Heart left ventricle (tissue), 16 donors: ENCODE data around the gene RNF19B. TPM values are rescaled to one million over a fixed set of nuclear protein-coding genes. Genes with fewer than 3 reads are reported as not detected.

ENCODE experiments used
- ATAC-seq, 4 donors: fragments of 200-7000 bp; cut with Tn5 transposase; one replicate each; pipeline ENCODE4 v1.9.1; 2020 to 2022; ENCODE audit warnings: moderate library complexity in 4 of 4, mild to moderate bottlenecking in 3 of 4, moderate number of reproducible peaks in 1 of 4
- DNase-seq, 5 donors: peaks; one replicate each; pipeline ENCODE4 v3.0.0-alpha.2; 2020
- H3K27ac ChIP-seq, 12 donors: fragments of 200-600 bp; sonication (generic) in 4 of 12; one replicate each; pipeline versions ENCODE4 v1.5.0 to v1.8.0; 2016 to 2022; ENCODE audit warnings: mild to moderate bottlenecking in 2 of 12
- H3K27me3 ChIP-seq, 9 donors: fragments of 200-600 bp; sonication (generic) in 2 of 9; one replicate each; pipeline versions ENCODE4 v1.5.1 to v1.8.0; 2016 to 2022; ENCODE audit warnings: mild to moderate bottlenecking in 3 of 9
- H3K36me3 ChIP-seq, 9 donors: fragments of 200-600 bp; sonication (generic) in 2 of 9; one replicate each; pipeline versions ENCODE4 v1.5.0 to v1.8.0; 2018 to 2022; ENCODE audit warnings: mild to moderate bottlenecking in 2 of 9
- H3K4me1 ChIP-seq, 12 donors: fragments of 200-600 bp; sonication (generic) in 4 of 12; one replicate each; pipeline versions ENCODE4 v1.5.0 to v1.8.0; 2016 to 2022; ENCODE audit warnings: mild to moderate bottlenecking in 3 of 12
- H3K4me3 ChIP-seq, 12 donors: fragments of 200-600 bp; sonication (generic) in 4 of 12; one replicate each; pipeline versions ENCODE4 v1.5.0 to v1.8.0; 2017 to 2022; ENCODE audit warnings: mild to moderate bottlenecking in 9 of 12, moderate library complexity in 4 of 12
- H3K9me3 ChIP-seq, 12 donors: fragments of 200-600 bp; sonication (generic) in 4 of 12; one replicate each; pipeline versions ENCODE4 v1.5.0 to v1.8.0; 2016 to 2022; ENCODE audit warnings: mild to moderate bottlenecking in 1 of 12
- CTCF ChIP-seq, 12 donors: fragments of 200-600 bp; sonication (generic) in 4 of 12; IDR thresholded peaks; one replicate each; pipeline versions ENCODE4 v1.5.0 to v1.8.0; 2018 to 2022; ENCODE audit warnings: antibody characterized with exemption in 12 of 12, mild to moderate bottlenecking in 5 of 12
- POLR2A ChIP-seq, 2 donors: fragments of 450-650 bp; IDR thresholded peaks; one replicate each; pipeline ENCODE4 v1.6.1; 2017; ENCODE audit warnings: antibody characterized with exemption in 2 of 2, mild to moderate bottlenecking in 2 of 2, moderate library complexity in 2 of 2
- WGBS, 4 donors: extraction: QIAGEN DNeasy Blood & Tissue Kit in 2 of 4; methylation state at CpG; one replicate each; pipeline versions ENCODE4 v1.1.5 to v1.1.7; 2013 to 2018; 5-methylcytosine and 5-hydroxymethylcytosine counted together
- intact Hi-C, 10 donors: fragments of 100-400 bp; cut with DNase I; formaldehyde crosslinking; loops; one replicate each; pipeline versions ENCODE4 v1.11.1 to v1.14.2; 2022
- polyA plus RNA-seq, 2 donors: library from polyadenylated mRNA; stranded (reverse); fragments of 200-250 nt; gene quantifications; one replicate each; pipeline ENCODE4 v1.2.3, GENCODE V29; 2013
- total RNA-seq, 9 donors: library from RNA; depleted of rRNA in 2 of 9; stranded (reverse); fragments of >200 nt in 2 of 9; fragmentation: NEBNext Ultra II Directional in 3 of 9; extraction: Animal tissue kit (Norgen Biotek cat#: 25700) in 3 of 9; gene quantifications; one replicate each; pipeline versions ENCODE4 v1.1.0 to v1.2.4, GENCODE V29; 2016 to 2023
- donor health status: ischemic (EF 13 %, LVEDD 7.1; RV severe dilation, severe dysfunction).
- donor health status: healthy with polysubstance abuse.
- donor health status: DM: no; HTN: yes; CAD: no.
- donor health status: DM: no; HTN: no; CAD: no.
- donor health status: ischemic (EF 25% LVEDD 6.9; RV normal size, moderate dysfunction).
- donor health status: ischemic (EF 25% LVEDD 5.7; RV mildly dilated, moderate dysfunction).
- donor health status: healthy.
- donor health status: DM: yes; HTN: yes; CAD: no.
- donor health status: ischemic (EF 35%, LVEDD 5.7; RV mildly dilated, moderate dysfunction).
- donor health status: nonischemic (EF 11% LVEDD 7.7; RV severe dilation, severe dysfunction).
- donor health status: DM: yes; HTN: yes; CAD: no.
- donor health status: PGD.
- donor health status: ischemic (EF 29% LVEDD 5.4; RV normal size, mild dysfunction).
- donor health status: nonischemic (EF 23%, LVEDD 6.1; RV moderate dilation, normal function).

Gene RNF19B
- total and polyA plus RNA-seq, 11 donors: 1.5 to 42.5 (median 15.2) TPM

GRCh38 chr1:32917521-32917920, 47.1 kb downstream of the RNF19B start:
- no peaks in the 10 kb centered on the region for H3K36me3 ChIP-seq
- 74 to 82% (median 79%) methylated on average over 7 of the region's 7 CpGs for WGBS, 4 donors
- intact Hi-C loops: no loop called here

GRCh38 chr1:32915766-32916706, 48.6 kb downstream of the RNF19B start:
- 88 to 91% (median 90%) methylated on average over 12 of the region's 12 CpGs for WGBS, 4 donors
- H3K27me3 ChIP-seq: peaks cover 0 to 19% (median 0%) of the 10 kb centered on the region in 9 donors
- intact Hi-C loops: no loop called here

More at GRCh38 chr1:32917521-32917920, 47.1 kb downstream of the RNF19B start:
- TF ChIP-seq POLR2A (IDR thresholded peaks at IDR 0.05): no peak
- no peak for TF ChIP-seq CTCF (IDR thresholded peaks at IDR 0.05)
- H3K27ac ChIP-seq: no peak overlapping the region
- no peaks in the 10 kb centered on the region for H3K9me3 ChIP-seq
- ATAC-seq (no peak), DNase-seq (no peak)
- H3K27me3 ChIP-seq: peaks cover 0 to 19% (median 0%) of the 10 kb centered on the region in 9 donors
- peaks cover 0 to 17% (median 0%) of the 10 kb centered on the region in 12 donors for H3K4me1 ChIP-seq
- H3K4me3 ChIP-seq: no peak overlapping the region

GRCh38 chr1:32910319-32910718, 54.3 kb downstream of the RNF19B start:
- peaks cover 0 to 3% (median 0%) of the 10 kb centered on the region in 9 donors for H3K27me3 ChIP-seq
- no peaks in the 10 kb centered on the region for H3K36me3 ChIP-seq
- intact Hi-C loops: no loop called here
- ATAC-seq: no peak
- WGBS, 4 donors: 92 to 96% (median 93%) methylated on average over 5 of the region's 5 CpGs
- DNase-seq: no peak
- no peaks in the 10 kb centered on the region for H3K9me3 ChIP-seq
- H3K27ac ChIP-seq: no peak overlapping the region
- no peak overlapping the region for H3K4me3 ChIP-seq
- peaks cover 0 to 6% (median 0%) of the 10 kb centered on the region in 12 donors for H3K4me1 ChIP-seq
- TF ChIP-seq POLR2A (IDR thresholded peaks at IDR 0.05) (no peak), CTCF (IDR thresholded peaks at IDR 0.05) (no peak)

More at GRCh38 chr1:32915766-32916706, 48.6 kb downstream of the RNF19B start:
- no peak overlapping the region for H3K4me3 ChIP-seq
- DNase-seq (no peak), ATAC-seq (no peak)
- H3K9me3 ChIP-seq: no peaks in the 10 kb centered on the region
- TF ChIP-seq CTCF (IDR thresholded peaks at IDR 0.05) (no peak), POLR2A (IDR thresholded peaks at IDR 0.05) (no peak)
- no peaks in the 10 kb centered on the region for H3K36me3 ChIP-seq
- no peak overlapping the region for H3K27ac ChIP-seq
- H3K4me1 ChIP-seq: peaks cover 0 to 14% (median 0%) of the 10 kb centered on the region in 12 donors

GRCh38 chr1:32907435-32907834, 57.2 kb downstream of the RNF19B start:
- intact Hi-C loops: no loop called here
- Histone ChIP-seq H3K4me1 (peaks cover 0 to 6% (median 0%) of the 10 kb centered on the region in 12 donors), H3K27ac (no peak overlapping the region), H3K4me3 (no peak overlapping the region), H3K9me3 (no peaks in the 10 kb centered on the region), H3K27me3 (peaks cover 0 to 5% (median 0%) of the 10 kb centered on the region in 9 donors), H3K36me3 (no peaks in the 10 kb centered on the region)
- ATAC-seq: no peak
- no peak for DNase-seq
- TF ChIP-seq CTCF (IDR thresholded peaks at IDR 0.05) (no peak), POLR2A (IDR thresholded peaks at IDR 0.05) (no peak)
- 17 to 19% (median 18%) methylated on average over 4 of the region's 4 CpGs for WGBS, 4 donors
